Activated B cell treated with CpG ODN at 0.5 μM for 24 hours (primary cell): ENCODE results near the gene CD1E. TPM values are rescaled to one million over a fixed set of nuclear protein-coding genes. Genes with fewer than 3 reads are reported as not detected.
"Not testable (repeated sequence)": the region's sequence is repeated elsewhere in the genome, so short reads cannot be mapped to it uniquely, and the experiment has no call there.

Source experiments
- ATAC-seq: fragments of 200-7000 bp; cut with Tn5 transposase; one replicate; pipeline ENCODE4 v1.10.0; 2021; ENCODE audit warnings: low read depth, mild to moderate bottlenecking, moderate library complexity
- CTCF ChIA-PET: fragments of 350-600 bp; sonication (Branson Sonifier 250); formaldehyde crosslinking; loops from one replicate; lab custom pipeline; 2021; ENCODE audit warnings: antibody characterized with exemption; lab: Charles Lee
- POLR2A ChIA-PET: fragments of 350-600 bp; sonication (Branson Sonifier 250); formaldehyde crosslinking; loops from one replicate; lab custom pipeline; 2021; ENCODE audit warnings: antibody characterized with exemption; lab: Charles Lee
- DNase-seq: peaks from one replicate; pipeline ENCODE4 v3.0.0; 2022
- H3K27ac Mint-ChIP-seq: one replicate; pipeline ENCODE4 v1.8.0; 2020; ENCODE audit warnings: mixed read lengths
- H3K27me3 Mint-ChIP-seq: one replicate; pipeline ENCODE4 v1.8.0; 2021; ENCODE audit warnings: mixed read lengths
- H3K36me3 Mint-ChIP-seq: one replicate; pipeline ENCODE4 v1.8.0; 2021; ENCODE audit warnings: low read depth, mixed read lengths
- H3K4me1 Mint-ChIP-seq: one replicate; pipeline ENCODE4 v1.8.0; 2021; ENCODE audit warnings: mixed read lengths
- H3K4me3 Mint-ChIP-seq: one replicate; pipeline ENCODE4 v1.8.0; 2020; ENCODE audit warnings: mild to moderate bottlenecking, mixed read lengths
- H3K9me3 Mint-ChIP-seq: one replicate; pipeline ENCODE4 v1.8.0; 2020; ENCODE audit warnings: mixed read lengths
- intact Hi-C: fragments of 100-400 bp; cut with micrococcal nuclease; formaldehyde crosslinking; loops from one replicate; pipeline ENCODE4 v1.15.1; 2024
- total RNA-seq: library from RNA; stranded (reverse); gene quantifications from 2 replicates; pipeline ENCODE4 v1.2.3, GENCODE V29; 2022
- TF ChIP-seq, protein P1 (sequence below): fragments of 200-600 bp; IDR thresholded peaks from one replicate; pipeline ENCODE4 v1.8.0; 2022; ENCODE audit warnings: antibody characterized with exemption, mild to moderate bottlenecking

CD1E gene
- total RNA-seq, 1 donor from 2014 or later = not detected

DNA sequence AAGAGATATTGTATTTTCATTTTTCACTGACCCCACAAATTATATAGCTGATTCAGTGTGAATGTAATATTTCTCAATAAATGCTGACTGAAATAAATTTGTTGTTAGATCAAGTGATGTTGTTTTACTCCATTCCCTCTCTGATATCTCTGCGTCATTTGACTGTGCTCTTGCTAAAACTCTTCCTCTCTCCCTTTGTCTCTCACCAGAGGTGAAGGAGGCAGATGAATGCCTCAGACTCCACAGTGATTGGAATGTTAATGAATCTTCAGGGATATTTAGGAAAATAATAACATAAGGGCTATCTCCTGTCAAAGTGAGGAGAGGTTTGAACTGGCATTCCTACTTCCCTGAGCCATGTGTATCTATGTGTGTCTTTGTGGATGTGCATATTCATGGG is 3.7 kb downstream of the CD1E start:
- H3K27me3 Mint-ChIP-seq = no peaks in the 10 kb centered on the region
- ChIA-PET POLR2A (no interaction called here), CTCF (no interaction called here)
- ATAC-seq (no peak), DNase-seq (no peak)
- TF ChIP-seq, protein P1, sequence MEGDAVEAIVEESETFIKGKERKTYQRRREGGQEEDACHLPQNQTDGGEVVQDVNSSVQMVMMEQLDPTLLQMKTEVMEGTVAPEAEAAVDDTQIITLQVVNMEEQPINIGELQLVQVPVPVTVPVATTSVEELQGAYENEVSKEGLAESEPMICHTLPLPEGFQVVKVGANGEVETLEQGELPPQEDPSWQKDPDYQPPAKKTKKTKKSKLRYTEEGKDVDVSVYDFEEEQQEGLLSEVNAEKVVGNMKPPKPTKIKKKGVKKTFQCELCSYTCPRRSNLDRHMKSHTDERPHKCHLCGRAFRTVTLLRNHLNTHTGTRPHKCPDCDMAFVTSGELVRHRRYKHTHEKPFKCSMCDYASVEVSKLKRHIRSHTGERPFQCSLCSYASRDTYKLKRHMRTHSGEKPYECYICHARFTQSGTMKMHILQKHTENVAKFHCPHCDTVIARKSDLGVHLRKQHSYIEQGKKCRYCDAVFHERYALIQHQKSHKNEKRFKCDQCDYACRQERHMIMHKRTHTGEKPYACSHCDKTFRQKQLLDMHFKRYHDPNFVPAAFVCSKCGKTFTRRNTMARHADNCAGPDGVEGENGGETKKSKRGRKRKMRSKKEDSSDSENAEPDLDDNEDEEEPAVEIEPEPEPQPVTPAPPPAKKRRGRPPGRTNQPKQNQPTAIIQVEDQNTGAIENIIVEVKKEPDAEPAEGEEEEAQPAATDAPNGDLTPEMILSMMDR = no peak
- intact Hi-C loops = no loop called here
- no peak overlapping the region for H3K27ac Mint-ChIP-seq
- no peak overlapping the region for H3K4me3 Mint-ChIP-seq
- no peaks in the 10 kb centered on the region for H3K36me3 Mint-ChIP-seq
- no peaks in the 10 kb centered on the region for H3K9me3 Mint-ChIP-seq
- H3K4me1 Mint-ChIP-seq = peaks cover 20% of the 10 kb centered on the region

DNA sequence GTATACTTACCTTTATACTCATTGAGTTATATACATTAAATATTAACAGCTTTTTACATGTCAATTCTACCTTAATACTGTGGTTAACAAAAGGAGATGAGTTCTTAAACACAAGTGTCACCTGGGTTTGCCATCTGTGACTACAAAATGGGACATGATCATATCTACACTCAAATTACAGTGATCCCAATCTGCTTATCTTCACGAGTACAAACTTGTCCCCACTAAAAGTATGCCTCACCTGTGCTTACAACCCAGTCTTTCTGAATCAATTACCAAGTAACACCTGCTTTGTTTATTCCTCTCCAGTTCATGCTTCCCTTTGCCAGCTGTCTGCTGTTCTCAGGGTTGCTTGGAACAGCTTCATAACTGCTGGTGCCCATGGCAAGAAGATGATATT is 8.8 kb downstream of the CD1E start:
- H3K9me3 Mint-ChIP-seq = peaks cover 4% of the 10 kb centered on the region
- peaks cover 3% of the 10 kb centered on the region for H3K27me3 Mint-ChIP-seq
- H3K4me1 Mint-ChIP-seq = no peaks in the 10 kb centered on the region
- no peak overlapping the region for H3K27ac Mint-ChIP-seq
- intact Hi-C loops = no loop called here
- TF ChIP-seq, protein P1 = no peak
- ATAC-seq (no peak), DNase-seq (no peak)
- no peaks in the 10 kb centered on the region for H3K36me3 Mint-ChIP-seq
- H3K4me3 Mint-ChIP-seq = no peak overlapping the region
- POLR2A ChIA-PET = no interaction called here
- CTCF ChIA-PET = no interaction called here

DNA sequence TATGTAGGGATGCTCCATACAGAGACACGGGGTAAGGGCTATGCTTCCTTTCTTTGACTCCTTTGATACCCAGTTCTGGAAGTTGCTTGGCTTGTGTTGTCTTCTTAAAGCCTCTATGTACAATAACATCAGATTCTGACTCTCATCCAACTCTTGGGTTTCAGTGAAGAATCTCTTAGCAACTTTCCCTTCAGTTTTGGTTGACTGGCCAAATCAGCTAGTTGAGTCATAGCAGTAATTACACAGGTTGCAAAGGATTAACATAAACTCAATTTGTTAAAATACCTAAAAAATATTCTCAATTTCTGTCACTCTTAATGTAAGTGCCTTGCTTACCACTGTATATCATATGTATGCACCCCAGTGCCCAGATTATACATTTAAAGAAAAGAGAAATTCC is 9.2 kb downstream of the CD1E start:
- Mint-ChIP-seq H3K36me3 (no peaks in the 10 kb centered on the region), H3K27me3 (peaks cover 3% of the 10 kb centered on the region), H3K27ac (no peak overlapping the region), H3K4me1 (no peaks in the 10 kb centered on the region), H3K9me3 (peaks cover 4% of the 10 kb centered on the region), H3K4me3 (no peak overlapping the region)
- POLR2A ChIA-PET = no interaction called here
- CTCF ChIA-PET = no interaction called here
- no peak for DNase-seq
- TF ChIP-seq, protein P1 = no peak
- ATAC-seq = no peak
- intact Hi-C loops = no loop called here

DNA sequence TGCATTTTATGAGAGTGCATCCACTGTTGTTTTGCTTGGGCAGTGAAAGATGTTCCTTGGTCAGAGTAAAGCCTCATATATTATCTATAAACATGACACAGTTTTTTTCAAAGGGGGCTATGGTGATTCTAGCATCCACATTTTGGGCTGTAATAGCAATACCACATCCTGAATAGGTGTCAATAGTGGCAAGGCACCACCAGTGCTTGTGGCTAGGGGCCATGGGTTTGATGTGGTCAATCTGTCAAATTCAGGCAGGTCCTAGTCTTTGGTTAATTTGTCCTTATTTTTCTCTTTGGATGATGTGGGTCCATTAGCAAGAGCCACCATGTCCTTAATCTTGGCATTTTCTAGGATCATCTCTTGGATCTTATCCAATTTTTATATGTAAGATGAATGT is 13.1 kb downstream of the CD1E start:
- H3K36me3 Mint-ChIP-seq = no peaks in the 10 kb centered on the region
- H3K27ac Mint-ChIP-seq = no peak overlapping the region
- intact Hi-C loops = no loop called here
- H3K27me3 Mint-ChIP-seq = peaks cover 3% of the 10 kb centered on the region
- no peak for ATAC-seq
- CTCF ChIA-PET = no interaction called here
- TF ChIP-seq, protein P1 = no peak
- POLR2A ChIA-PET = no interaction called here
- H3K4me1 Mint-ChIP-seq = peaks cover 2% of the 10 kb centered on the region
- H3K4me3 Mint-ChIP-seq = no peak overlapping the region
- H3K9me3 Mint-ChIP-seq = peaks cover 7% of the 10 kb centered on the region
- no peak for DNase-seq

DNA sequence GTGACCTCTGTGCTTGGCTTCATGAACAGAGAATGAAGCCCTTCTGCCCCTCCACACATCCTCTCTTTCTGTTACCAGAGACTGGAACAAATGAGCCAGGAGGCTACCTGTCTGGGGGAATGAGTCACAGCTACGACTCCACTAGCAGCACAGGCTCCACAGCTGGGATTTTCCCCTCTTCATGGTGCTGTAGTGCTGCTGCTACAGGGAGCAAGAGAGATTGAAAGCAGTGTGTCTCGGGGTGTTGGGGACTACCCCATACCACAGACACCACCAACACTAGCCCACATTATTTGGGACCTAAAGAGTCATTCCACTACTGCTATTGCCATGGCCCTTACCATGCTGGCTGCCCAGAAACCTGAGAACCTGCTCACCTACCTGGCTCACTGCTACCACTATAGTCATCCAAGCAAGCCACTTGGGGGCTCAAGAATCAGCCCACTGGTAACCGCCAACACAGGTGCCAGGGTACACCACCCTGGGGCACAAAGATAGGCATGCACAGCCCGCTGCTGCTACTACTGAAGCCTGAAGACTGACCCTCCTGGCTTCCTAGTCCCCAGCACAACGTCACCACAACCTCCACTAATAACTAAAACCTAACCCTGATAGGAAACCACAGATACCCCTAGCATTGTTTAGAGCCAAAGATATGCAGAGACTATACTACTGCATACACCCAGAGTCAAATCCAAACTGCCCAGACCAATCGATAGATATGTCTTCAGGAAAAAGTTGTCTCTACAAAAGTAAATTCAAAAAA is 17.7 kb downstream of the CD1E start:
- Mint-ChIP-seq H3K36me3 (peaks cover 4% of the 10 kb centered on the region), H3K4me3 (no peak overlapping the region), H3K27ac (no peak overlapping the region), H3K9me3 (peaks cover 12% of the 10 kb centered on the region), H3K27me3 (peaks cover under 1% of the 10 kb centered on the region), H3K4me1 (peaks cover 8% of the 10 kb centered on the region)
- CTCF ChIA-PET = no interaction called here
- DNase-seq = no peak
- TF ChIP-seq, protein P1 = no peak
- POLR2A ChIA-PET = no interaction called here
- ATAC-seq = peak; percentile 90
- intact Hi-C loops = no loop called here

DNA sequence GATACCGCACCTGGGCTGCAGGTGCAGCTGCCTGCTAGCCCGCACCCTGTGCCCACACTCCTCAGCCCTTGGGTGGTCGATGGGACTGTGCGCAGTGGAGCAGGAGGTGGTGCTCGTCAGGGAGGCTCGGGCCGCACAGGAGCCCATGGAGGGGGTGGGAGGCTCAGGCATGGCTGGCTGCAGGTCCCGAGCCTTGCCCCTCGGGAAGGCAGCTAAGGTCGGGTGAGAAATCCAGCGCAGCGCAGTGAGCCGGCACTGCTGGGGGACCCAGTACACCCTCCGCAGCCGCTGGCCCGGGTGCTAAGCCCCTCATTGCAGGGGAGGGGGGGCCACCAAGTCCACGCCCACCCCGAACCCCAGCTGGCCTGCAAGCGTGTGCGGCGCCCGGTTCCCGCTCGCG is 20.4 kb downstream of the CD1E start:
- H3K27ac Mint-ChIP-seq, H3K4me1 Mint-ChIP-seq, DNase-seq, CTCF ChIA-PET, H3K27me3 Mint-ChIP-seq, ATAC-seq, H3K4me3 Mint-ChIP-seq, H3K36me3 Mint-ChIP-seq, intact Hi-C loops, POLR2A ChIA-PET: not testable (repeated sequence)
- peaks cover 13% of the 10 kb centered on the region for H3K9me3 Mint-ChIP-seq
